ENCODE measurements around the gene TEAD3. TPM values are rescaled to one million over a fixed set of nuclear protein-coding genes. Genes with fewer than 3 reads are reported as not detected.

The TEAD3 gene
- total and polyA plus RNA-seq, 2 experiments from 2014 or later, result 15.0 to 26.5 TPM

- Mint-ChIP-seq H3K36me3 (ENCODE audit: low read depth) (no peaks in the 10 kb centered on the region), H3K4me3 (no peak overlapping the region), H3K27ac (no peak overlapping the region), H3K4me1 (peaks cover 55% of the 10 kb centered on the region), H3K9me3 (no peaks in the 10 kb centered on the region), H3K27me3 (ENCODE audit: insufficient read depth, low read depth, poor library complexity) (peaks cover 31% of the 10 kb centered on the region)
- TF ChIP-seq CTCF (conservative IDR thresholded peaks at IDR 0.05; ENCODE audit: low read depth in 2 of 2) (no peak), ZNF331 (CRISPR knock-in tag; IDR thresholded peaks at IDR 0.05; ENCODE audit: low read depth) (no peak), POLR2AphosphoS5 (IDR thresholded peaks at IDR 0.05; ENCODE audit: low read depth) (no peak), REST (IDR thresholded peaks at IDR 0.05; ENCODE audit: unreplicated experiment) (no peak), ZNF114 (CRISPR knock-in tag; IDR thresholded peaks at IDR 0.05) (no peak)
- 0 out of 2 replicates have a peak overlapping the region, but pooled peaks have one; percentile 43 for H3K4me2 ChIP-seq
- H3K27me3 ChIP-seq (ENCODE audit: insufficient read depth), result peaks cover 32% of the 10 kb centered on the region
- no peaks in the 10 kb centered on the region for H3K36me3 ChIP-seq (ENCODE audit: insufficient read depth)
- H4K20me1 ChIP-seq (replicated peaks; ENCODE audit: insufficient read depth), result no peaks in the 10 kb centered on the region
- H3K4me1 ChIP-seq (ENCODE audit: insufficient read depth), result peaks cover 46% of the 10 kb centered on the region
- no peak for DNase-seq (ENCODE audit: low spot score)
- no peak overlapping the region for H3K4me3 ChIP-seq
- H3K79me2 ChIP-seq (replicated peaks; ENCODE audit: insufficient read depth), result no peaks in the 10 kb centered on the region
- H2AFZ ChIP-seq, result no peak overlapping the region
- H3K9me2 ChIP-seq (ENCODE audit: insufficient read depth), result no peaks in the 10 kb centered on the region
- no peak for ATAC-seq
- no peak overlapping the region; the same call in 1 of the 2 replicates for H3K27ac ChIP-seq (ENCODE audit: low read depth)
- peaks cover 17% of the 10 kb centered on the region; the same call in 1 of the 2 replicates for H3F3A ChIP-seq (replicated peaks; ENCODE audit: low read depth)
These were observed 10.3 kb upstream of the TEAD3 start for GRCh38 chr6:35507221-35507620.

GRCh38 chr6:35506536-35506935, 9.7 kb upstream of the TEAD3 start:
- no peaks in the 10 kb centered on the region for H3K36me3 Mint-ChIP-seq (ENCODE audit: low read depth)
- TF ChIP-seq REST (IDR thresholded peaks at IDR 0.05; ENCODE audit: unreplicated experiment) (no peak), ZNF331 (CRISPR knock-in tag; IDR thresholded peaks at IDR 0.05; ENCODE audit: low read depth) (no peak)

More at GRCh38 chr6:35506536-35506935, 9.7 kb upstream of the TEAD3 start:
- peak overlapping the region; percentile 26; the same call in 1 of the 3 replicates for H3K4me3 Mint-ChIP-seq
- no peaks in the 10 kb centered on the region for H3K9me3 Mint-ChIP-seq
- Histone ChIP-seq H3K36me3 (ENCODE audit: insufficient read depth) (no peaks in the 10 kb centered on the region), H3K4me3 (no peak overlapping the region), H3K27me3 (ENCODE audit: insufficient read depth) (peaks cover 29% of the 10 kb centered on the region), H3K9me2 (ENCODE audit: insufficient read depth) (no peaks in the 10 kb centered on the region), H3F3A (replicated peaks; ENCODE audit: low read depth) (peaks cover 17% of the 10 kb centered on the region; the same call in 1 of the 2 replicates), H3K4me2 (peak overlapping the region; percentile 78), H4K20me1 (replicated peaks; ENCODE audit: insufficient read depth) (no peaks in the 10 kb centered on the region), H3K79me2 (replicated peaks; ENCODE audit: insufficient read depth) (no peaks in the 10 kb centered on the region), H3K4me1 (ENCODE audit: insufficient read depth) (peaks cover 43% of the 10 kb centered on the region), H3K27ac (ENCODE audit: low read depth) (no peak overlapping the region), H2AFZ (no peak overlapping the region)
- ATAC-seq, result no peak
- peaks cover 53% of the 10 kb centered on the region for H3K4me1 Mint-ChIP-seq
- H3K27ac Mint-ChIP-seq, result no peak overlapping the region
- DNase-seq (ENCODE audit: low spot score), result no peak
- H3K27me3 Mint-ChIP-seq (ENCODE audit: insufficient read depth, low read depth, poor library complexity), result peaks cover 32% of the 10 kb centered on the region

All from GM23338 (cell line).